HL-60 (cell line): ENCODE data around the gene PLP1.
"Not testable (repeated sequence)": the region's sequence is repeated elsewhere in the genome, so short reads cannot be mapped to it uniquely, and the experiment has no call there.

ENCODE experiments used
- DNase-seq, 2 experiments: peaks; one replicate each; pipeline ENCODE4 v3.0.0-alpha.2; 2010 to 2020; ENCODE audit warnings: low read depth in 1 of 2, low spot score in 1 of 2
- H3K27ac ChIP-seq: fragments of 250-450 bp; sonication (Bioruptor Pico); replicated peaks from 2 replicates; pipeline ENCODE4 v1.5.1; 2020; ENCODE audit warnings: mild to moderate bottlenecking, moderate library complexity
- H3K27me3 ChIP-seq: fragments of 250-450 bp; sonication (Bioruptor Pico); 2 replicates; pipeline ENCODE4 v1.5.1; 2021; ENCODE audit warnings: mild to moderate bottlenecking, moderate library complexity; ENCODE audit not compliant: insufficient read depth, poor library complexity, severe bottlenecking
- H3K4me3 ChIP-seq: replicated peaks from 2 replicates; pipeline ENCODE4 v1.5.1; 2011; ENCODE audit warnings: mild to moderate bottlenecking, control low read depth, low read length; ENCODE audit not compliant: insufficient read depth
- GABPA ChIP-seq: IDR thresholded peaks from 2 replicates; pipeline ENCODE4 v1.6.1; 2012; ENCODE audit warnings: low read depth
- POLR2AphosphoS5 ChIP-seq: IDR thresholded peaks from 2 replicates; pipeline ENCODE4 v1.6.1; 2012; ENCODE audit warnings: low read depth
- REST ChIP-seq: IDR thresholded peaks from 2 replicates; pipeline ENCODE4 v1.6.1; 2012; ENCODE audit warnings: low read depth; ENCODE audit not compliant: insufficient replicate concordance
- SPI1 ChIP-seq: IDR thresholded peaks from 2 replicates; pipeline ENCODE4 v1.6.1; 2012; ENCODE audit warnings: low read depth, mild to moderate bottlenecking, borderline replicate concordance
- TF ChIP-seq, protein P1 (sequence below): IDR thresholded peaks from one replicate; pipeline ENCODE4 v1.5.1; 2011; ENCODE audit warnings: low read length, control low read depth, inconsistent platforms; ENCODE audit not compliant: insufficient read depth

Gene PLP1

DNA sequence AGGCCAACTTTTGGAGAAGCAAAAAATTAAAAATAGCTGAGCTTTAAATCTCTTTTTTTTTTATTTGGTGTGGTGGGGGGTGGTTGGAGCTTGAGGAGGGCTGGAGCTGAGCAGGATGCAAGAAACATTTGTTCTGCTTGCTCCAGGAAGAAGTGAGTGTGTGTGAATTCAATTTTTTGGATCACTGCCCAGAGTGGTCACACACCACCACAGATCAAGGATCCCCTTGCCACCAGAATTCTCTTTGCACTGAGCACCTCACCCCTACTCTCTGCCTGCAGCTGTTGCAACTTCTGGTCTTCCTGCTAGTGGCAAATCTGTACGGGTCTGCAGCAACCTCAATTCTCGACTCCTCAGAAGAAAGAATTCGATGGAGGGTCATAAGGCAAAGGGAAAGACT lies 19.9 kb upstream of the PLP1 start:
- H3K27me3 ChIP-seq: no peaks in the 10 kb centered on the region
- no peak for TF ChIP-seq SPI1
- TF ChIP-seq POLR2AphosphoS5: no peak
- TF ChIP-seq, protein P1, sequence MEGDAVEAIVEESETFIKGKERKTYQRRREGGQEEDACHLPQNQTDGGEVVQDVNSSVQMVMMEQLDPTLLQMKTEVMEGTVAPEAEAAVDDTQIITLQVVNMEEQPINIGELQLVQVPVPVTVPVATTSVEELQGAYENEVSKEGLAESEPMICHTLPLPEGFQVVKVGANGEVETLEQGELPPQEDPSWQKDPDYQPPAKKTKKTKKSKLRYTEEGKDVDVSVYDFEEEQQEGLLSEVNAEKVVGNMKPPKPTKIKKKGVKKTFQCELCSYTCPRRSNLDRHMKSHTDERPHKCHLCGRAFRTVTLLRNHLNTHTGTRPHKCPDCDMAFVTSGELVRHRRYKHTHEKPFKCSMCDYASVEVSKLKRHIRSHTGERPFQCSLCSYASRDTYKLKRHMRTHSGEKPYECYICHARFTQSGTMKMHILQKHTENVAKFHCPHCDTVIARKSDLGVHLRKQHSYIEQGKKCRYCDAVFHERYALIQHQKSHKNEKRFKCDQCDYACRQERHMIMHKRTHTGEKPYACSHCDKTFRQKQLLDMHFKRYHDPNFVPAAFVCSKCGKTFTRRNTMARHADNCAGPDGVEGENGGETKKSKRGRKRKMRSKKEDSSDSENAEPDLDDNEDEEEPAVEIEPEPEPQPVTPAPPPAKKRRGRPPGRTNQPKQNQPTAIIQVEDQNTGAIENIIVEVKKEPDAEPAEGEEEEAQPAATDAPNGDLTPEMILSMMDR: no peak
- TF ChIP-seq REST: no peak
- TF ChIP-seq GABPA: no peak
- no peak overlapping the region for H3K4me3 ChIP-seq
- no peak for DNase-seq
- H3K27ac ChIP-seq: no peak overlapping the region

DNA sequence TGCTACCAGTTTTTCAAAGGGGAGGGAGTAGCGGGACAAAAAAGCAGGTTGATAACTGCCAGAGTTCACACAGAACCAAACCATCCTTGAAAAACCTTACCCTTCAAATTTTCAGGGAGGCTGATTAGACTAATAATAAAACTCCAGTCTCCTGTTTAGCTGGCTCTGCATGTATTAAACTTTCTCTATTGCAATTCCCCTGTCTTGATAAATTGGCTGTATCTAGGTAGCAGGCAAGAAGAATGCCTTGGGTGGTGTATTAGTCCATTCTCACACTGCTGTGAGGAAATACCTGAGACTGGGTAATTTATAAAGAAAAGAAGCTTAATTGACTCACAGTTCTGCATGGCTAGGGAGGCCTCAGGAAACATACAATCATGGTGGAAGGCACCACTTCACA lies 18.1 kb upstream of the PLP1 start:
- no peaks in the 10 kb centered on the region for H3K27me3 ChIP-seq

DNA sequence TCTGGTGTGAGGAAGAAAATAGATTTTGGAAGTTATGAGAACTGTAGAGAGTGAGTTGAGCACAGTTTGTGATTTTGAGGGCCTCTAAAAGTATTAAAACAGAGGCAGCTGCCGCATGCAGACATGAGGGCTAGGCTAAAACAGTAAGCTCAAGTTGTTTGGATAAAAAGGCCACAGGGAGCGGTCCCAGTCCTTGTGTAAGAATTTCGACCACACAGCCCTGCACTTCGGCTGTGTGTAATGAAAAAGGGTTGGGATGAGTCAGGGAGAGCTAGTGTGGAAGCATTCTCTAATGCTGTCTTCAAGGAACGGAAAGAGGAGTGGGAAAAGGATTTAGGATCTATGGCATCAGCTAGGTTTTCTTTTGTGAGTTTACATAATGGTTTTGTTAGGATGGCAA lies 13.1 kb upstream of the PLP1 start:
- DNase-seq, H3K27me3 ChIP-seq, H3K27ac ChIP-seq, H3K4me3 ChIP-seq: not testable (repeated sequence)

More for the DNA sequence above, 18.1 kb upstream of the PLP1 start:
- no peak for DNase-seq
- H3K4me3 ChIP-seq: no peak overlapping the region
- TF ChIP-seq REST: no peak
- no peak for TF ChIP-seq GABPA
- no peak for TF ChIP-seq POLR2AphosphoS5
- TF ChIP-seq SPI1: no peak
- TF ChIP-seq, protein P1: no peak
- no peak overlapping the region for H3K27ac ChIP-seq

DNA sequence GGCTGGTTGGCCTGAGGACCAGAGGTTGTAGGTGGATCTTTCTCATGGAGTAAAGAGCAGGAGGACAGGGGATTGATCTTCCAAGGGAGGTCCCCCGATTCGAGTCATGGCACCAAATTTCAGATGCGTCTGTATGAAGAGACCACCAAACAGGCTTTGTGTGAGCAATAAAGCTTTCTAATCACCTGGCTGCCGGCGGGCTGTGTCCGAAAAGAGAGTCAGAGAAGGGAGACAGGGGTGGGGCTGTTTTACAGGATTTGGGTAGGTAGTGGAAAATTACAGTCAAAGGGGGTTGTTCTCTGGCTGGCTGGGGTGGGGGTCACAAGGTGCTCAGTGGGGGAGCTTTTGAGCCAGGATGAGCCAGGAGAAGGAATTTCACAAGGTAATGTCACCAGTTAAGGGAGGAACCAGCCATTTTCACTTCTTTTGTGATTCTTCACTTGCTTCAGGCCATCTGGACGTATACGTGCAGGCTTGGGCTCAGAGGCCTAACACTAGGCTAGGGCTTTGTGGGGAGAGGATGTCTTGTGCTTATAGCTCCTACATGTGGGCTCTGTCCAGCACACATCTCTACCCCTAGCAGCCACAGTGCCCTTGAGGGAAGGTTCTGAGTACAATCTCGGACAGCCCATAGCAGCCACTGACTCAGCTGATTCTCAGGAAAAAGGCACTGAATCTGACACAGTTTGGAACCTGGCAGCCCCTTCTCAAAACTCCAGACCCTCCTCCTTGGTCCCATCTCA lies 9.7 kb upstream of the PLP1 start:
- H3K27ac ChIP-seq, H3K27me3 ChIP-seq, DNase-seq, H3K4me3 ChIP-seq: not testable (repeated sequence)

DNA sequence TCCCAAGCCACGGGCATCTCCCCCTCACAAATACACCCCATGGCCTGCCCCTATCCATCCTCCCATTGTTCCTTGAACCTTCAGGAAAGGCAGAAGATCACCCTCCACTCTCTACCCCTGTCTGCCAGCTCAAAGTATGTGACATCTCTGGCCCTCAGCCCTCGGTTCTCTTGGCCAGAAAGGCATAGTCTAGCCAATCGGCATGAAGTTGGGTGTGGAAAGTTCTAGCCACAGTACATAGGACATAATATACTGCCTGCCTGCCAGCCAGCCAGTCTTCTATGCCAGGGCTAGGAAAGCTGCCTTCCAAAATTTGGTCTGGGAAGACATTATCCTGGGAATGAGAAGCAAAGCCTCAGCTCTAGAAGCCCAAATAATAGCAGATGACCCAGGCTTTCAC lies 3.2 kb upstream of the PLP1 start:
- no peak for TF ChIP-seq POLR2AphosphoS5
- TF ChIP-seq, protein P1: no peak
- no peak for TF ChIP-seq REST
- TF ChIP-seq SPI1: no peak
- no peak for TF ChIP-seq GABPA
- no peak for DNase-seq
- no peak overlapping the region for H3K4me3 ChIP-seq
- no peak overlapping the region for H3K27ac ChIP-seq
- no peaks in the 10 kb centered on the region for H3K27me3 ChIP-seq
